HG02852 (cell line): Measurements from ENCODE around the gene SCP2.
"Not testable (repeated sequence)": the region's sequence is repeated elsewhere in the genome, so short reads cannot be mapped to it uniquely, and the experiment has no call there.

Experiments used
- ATAC-seq: cut with Tn5 transposase; IDR thresholded peaks from one replicate; pipeline ENCODE4 v1.9.1; 2021; ENCODE audit warnings: mild to moderate bottlenecking, moderate library complexity; ENCODE audit not compliant: unreplicated experiment

SCP2 gene

GRCh38 chr1:52967666-52968065 lies 40.6 kb downstream of the SCP2 start:
- no peak for ATAC-seq

DNA sequence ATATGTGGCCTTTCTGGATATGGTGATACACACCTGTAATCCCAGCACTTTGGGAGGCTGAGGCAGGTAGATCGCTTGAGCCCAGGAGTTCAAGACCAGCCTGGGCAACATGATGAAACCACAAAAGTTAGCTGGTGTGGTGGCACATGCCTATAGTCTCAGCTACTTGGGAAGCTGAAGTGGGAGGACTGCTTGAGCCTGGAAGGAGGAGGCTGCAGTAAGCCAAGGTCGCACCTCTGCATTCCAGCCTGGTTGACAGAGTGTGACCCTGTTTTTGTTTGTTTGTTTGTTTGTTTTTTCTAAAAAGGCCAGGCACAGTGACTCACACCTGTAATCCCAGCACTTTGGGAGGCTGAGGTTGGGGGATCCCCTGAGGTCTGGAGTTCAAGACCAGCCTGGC lies 42.2 kb downstream of the SCP2 start:
- not testable (repeated sequence) for ATAC-seq

- no peak for ATAC-seq
These were observed 43.1 kb downstream of the SCP2 start for GRCh38 chr1:52970149-52970548.

- no peak for ATAC-seq
These were observed 46.8 kb downstream of the SCP2 start for GRCh38 chr1:52973841-52974240.

GRCh38 chr1:52976183-52977035 lies 49.3 kb downstream of the SCP2 start:
- ATAC-seq = no peak

GRCh38 chr1:52978045-52978444 lies 51.0 kb downstream of the SCP2 start:
- ATAC-seq = no peak

- not testable (repeated sequence) for ATAC-seq
These were observed 65.7 kb downstream of the SCP2 start for GRCh38 chr1:52992733-52993132.

DNA sequence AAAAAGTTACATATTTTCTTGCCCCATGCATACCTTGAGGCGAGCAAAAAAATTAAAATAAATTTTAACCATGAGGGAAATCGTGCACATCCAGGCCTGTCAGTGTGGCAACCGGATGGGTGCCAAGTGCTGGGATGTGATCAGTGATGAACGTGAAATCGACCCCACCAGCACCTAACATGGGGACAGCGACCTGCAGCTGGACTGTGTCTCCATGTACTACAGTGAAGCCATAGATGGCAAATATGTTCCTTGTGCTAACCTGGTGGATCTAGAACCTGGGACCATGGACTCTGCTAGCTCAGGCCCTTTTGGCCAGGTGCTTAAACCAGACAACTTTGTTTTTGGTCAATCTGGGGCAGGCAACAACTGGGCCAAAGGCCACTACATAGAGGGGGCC lies 67.6 kb downstream of the SCP2 start:
- ATAC-seq = no peak

DNA sequence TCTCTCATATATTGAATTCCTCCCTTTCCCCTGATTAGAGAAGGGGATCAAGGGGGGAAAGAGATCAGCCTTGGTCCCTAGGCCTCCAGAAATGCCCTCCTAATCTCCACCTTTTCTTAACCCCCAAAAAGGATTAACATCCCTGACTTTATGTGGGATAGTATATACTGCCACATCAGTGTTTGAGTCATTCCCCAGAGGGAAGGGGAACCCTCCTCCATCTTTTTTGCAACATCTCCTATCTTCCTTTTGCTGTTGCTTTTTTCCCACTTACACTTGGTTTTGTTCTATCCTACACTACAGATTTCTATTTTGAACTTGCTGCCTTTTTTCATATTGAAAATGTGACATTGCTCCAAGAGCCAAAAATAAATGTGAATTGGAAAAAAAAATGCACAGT lies 69.6 kb downstream of the SCP2 start:
- ATAC-seq = no peak

DNA sequence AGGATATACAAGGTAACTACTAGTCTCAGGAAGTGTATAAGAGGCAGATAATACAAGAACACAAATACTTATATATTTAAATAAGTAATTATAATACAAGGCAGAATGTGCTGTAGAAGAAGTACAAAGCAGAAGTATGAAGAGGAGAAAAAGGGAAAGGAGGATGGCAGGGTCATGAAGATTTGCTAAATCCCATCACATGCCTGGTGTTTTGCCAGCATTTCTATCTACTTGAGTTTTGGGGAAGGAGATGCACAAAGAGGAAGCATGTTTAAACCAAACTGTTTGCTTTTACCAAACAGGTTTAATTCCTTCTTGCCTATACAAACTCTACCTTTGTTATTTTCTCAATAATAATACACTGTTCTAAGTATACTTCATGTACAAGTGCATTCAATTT lies 74.1 kb downstream of the SCP2 start:
- no peak for ATAC-seq

DNA sequence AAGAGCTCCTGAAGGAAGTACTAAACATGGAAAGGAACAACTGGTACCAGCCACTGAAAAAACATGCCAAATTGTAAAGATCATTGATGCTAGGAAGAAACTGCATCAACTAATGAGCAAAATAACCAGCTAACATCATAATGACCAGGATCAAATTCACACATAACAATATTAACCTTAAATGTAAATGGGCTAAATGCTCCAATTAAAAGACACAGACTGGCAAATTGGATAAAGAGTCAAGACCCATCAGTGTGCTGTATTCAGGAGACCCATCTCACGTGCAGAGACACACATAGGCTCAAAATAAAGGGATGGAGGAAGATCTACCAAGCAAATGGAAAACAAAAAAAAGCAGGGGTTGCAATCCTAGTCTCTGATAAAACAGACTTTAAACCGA lies 79.5 kb downstream of the SCP2 start:
- not testable (repeated sequence) for ATAC-seq

DNA sequence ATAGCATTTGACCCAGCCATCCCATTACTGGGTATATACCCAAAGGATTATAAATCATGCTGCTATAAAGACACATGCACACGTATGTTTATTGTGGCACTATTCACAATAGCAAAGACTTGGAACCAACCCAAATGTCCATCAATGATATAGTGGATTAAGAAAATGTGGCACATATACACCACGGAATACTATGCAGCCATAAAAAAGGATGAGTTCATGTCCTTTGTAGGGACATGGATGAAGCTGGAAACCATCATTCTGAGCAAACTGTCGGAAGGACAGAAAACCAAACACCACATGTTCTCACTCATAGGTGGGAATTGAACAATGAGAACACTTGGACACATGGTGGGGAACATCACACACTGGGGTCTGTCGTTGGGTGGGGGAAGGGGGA lies 83.2 kb downstream of the SCP2 start:
- not testable (repeated sequence) for ATAC-seq

GRCh38 chr1:53011175-53011574 lies 84.1 kb downstream of the SCP2 start:
- no peak for ATAC-seq

DNA sequence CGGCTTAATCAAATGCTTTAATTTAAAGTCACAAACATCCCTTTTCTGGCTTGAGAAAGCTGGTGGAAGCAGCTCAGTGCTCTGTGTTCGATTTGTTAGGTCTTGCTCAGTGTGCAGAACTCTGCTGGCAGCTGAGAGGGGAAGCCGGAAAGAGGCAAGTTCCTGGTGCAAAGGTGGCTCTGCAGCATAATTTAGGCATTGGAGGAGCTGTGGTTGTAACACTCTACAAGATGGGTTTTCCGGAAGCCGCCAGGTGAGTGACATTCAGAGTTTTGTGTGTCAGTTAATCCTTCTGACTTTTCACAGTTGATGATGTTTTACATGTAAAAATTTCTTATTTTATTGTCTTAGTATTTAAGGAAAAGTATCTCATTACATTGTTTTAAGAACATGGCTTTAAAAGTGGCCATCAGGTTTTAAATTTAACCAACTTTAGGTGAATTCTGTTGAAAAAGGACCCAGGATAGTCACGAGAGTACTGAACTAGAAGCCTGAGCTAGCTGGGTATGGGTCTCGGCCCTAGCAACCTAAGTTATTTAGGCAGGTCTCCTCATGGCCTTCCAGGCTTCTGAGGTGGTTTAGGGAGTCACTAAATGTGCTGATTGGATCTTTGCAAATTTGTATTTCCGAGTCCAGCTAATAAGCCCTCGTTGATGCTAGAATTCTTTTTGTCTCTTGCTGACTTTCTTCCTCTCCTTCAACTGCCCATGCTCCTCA lies 87.9 kb downstream of the SCP2 start:
- ATAC-seq = peak; percentile 91

DNA sequence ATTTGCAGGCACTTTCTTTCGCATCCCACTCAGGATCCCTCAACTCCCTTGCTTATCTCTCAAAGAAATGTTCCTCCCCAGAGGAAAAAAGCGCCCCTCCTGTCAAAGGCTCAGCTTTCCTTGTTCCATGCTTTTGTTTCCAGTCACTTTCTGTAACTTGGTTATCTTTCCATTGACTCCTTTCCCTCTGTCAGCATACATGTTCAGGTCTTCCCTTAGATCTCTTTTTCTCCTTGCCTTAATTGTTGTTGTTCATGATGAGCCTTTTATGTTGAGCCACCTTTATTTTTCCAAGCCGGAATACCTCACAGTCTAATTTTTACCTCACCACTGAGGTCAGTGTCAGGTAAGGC lies 88.4 kb downstream of the SCP2 start:
- no peak for ATAC-seq

DNA sequence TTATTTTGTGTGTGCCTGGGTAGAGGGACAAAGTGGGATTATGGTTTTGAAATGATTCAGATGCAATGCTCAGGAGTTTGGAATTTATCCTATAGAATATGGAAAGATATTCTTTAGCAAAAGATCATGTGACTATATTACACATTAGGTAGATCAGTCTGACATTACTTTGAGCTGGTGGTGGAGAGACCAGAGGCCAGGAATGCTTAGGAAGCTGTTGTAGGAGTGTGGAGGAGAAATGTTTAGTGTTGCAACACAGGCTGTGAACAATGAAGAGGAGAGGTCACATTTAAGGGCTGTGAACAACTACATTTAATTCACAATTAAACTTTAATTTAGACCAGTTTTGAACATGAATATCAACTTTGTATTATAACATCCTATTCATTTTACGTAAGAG lies 89.6 kb downstream of the SCP2 start:
- no peak for ATAC-seq

DNA sequence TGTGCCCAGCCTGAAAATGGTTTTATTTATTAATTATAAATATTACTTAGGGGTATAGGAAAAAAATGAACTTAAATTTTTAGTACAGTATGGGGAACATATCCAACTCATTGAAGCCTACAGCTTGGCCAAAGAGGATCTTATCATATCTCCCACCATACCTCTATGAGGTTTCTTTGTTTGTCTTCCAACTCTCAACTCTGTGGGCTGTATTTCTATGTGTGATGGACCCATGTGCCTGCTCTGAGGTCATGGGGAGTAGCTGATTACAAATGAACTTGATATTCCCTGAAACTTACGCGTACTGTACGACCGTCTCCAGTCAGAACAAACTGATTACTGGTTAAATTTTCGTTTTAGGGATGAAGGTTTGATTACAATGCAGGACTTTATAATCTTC lies 93.5 kb downstream of the SCP2 start:
- no peak for ATAC-seq

- ATAC-seq = no peak
These were observed 95.1 kb downstream of the SCP2 start for GRCh38 chr1:53022179-53022578.

DNA sequence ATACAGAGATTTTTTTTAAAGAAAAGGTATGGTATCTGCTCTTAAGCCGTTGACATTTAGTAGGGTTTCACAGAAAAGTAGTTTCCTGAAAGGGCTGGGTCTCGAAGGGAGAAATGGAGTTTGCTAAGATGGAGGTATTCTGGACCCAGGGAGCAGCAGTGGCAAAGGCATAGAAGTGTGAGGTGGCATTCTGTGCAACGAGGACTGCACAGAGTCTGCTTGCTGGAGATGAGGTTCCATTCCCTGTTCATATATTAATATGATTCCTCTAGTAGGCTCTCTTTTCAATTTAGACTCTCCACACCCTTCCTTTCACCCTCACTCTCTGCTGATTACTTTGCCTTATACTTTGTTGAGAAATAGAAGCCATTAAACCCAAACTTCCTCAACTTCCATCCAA lies 96.5 kb downstream of the SCP2 start:
- ATAC-seq = no peak

DNA sequence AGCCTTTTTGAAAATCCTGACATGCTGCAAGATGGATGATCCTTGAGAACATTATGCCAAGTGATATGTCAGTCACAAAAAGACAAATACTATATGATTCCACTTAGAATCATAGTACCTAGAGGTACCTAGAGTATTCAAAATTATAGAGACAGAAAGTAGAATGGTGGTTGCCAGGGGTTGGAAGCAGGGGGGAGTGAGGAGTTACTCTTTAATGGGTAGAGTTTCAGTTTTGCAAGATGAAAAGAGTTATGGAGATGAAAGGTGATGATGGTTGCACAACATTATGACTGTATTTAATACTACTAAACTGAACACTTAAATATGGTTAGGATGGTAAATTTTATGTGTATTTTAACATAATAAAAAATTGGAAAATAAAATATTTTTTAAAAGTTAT lies 97.0 kb downstream of the SCP2 start:
- no peak for ATAC-seq

- no peak for ATAC-seq
These were observed 98.1 kb downstream of the SCP2 start for GRCh38 chr1:53025034-53025768.

GRCh38 chr1:53025769-53026112 lies 98.7 kb downstream of the SCP2 start:
- no peak for ATAC-seq
